K562 treated with DMSO at 1 percent for 24 hours (cell line): ENCODE data around the gene CLP1. TPM values are rescaled to one million over a fixed set of nuclear protein-coding genes. Genes with fewer than 3 reads are reported as not detected.

Source experiments
- total RNA-seq: library from RNA; unstranded; fragments of 300-600 nt; gene quantifications from 2 replicates; pipeline ENCODE4 v1.2.3, GENCODE V29; 2022; ENCODE audit warnings: low read depth; ENCODE audit not compliant: insufficient read depth

The CLP1 gene
- total RNA-seq, result 19.8 and 20.6 TPM in 2 replicates

DNA sequence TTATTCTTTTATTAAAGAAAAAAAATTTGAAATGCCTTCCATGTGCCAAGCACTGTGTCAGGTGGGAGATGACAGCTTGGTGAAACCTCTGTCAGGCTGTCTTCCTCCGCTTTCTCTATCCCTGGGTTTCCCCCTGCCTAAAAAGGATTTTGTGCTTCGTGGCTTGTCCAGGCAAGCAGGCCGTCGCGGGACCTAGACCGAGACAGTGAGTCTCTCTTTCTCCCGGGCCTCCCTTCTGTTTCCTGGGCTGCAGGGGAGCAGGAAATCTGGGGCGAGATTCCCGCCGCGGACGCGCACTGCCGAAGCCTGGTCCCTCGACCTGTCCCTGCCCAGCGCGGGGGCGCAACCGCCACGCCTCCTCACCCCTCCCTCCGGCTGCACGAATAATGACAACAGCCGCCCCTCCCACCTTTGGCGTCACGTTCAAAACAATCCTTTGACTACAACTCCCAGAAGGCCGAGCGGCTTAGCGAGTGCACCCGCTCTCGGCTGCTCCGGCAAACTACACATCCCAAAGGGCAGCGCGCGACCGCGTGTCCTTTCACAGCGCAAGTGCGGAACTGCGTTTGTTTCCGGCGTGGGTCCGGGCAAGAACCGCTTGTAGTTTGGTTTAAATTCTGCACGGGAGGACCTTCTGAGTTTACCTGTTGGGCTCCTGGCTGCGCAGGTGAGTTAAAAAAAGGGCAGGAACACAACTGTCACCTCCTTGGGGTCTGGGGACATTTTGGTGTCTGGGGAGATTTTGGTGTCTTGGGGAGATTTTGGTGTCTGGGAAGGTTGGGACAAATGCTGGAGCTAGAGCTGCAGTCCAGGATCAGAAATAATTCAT, at the start of gene CLP1:
Gene CLP1, plus strand, starts transcription at position 569 of the 829 bp plus-strand sequence. CDS start 1,715 bp downstream, outside the sequence.

DNA sequence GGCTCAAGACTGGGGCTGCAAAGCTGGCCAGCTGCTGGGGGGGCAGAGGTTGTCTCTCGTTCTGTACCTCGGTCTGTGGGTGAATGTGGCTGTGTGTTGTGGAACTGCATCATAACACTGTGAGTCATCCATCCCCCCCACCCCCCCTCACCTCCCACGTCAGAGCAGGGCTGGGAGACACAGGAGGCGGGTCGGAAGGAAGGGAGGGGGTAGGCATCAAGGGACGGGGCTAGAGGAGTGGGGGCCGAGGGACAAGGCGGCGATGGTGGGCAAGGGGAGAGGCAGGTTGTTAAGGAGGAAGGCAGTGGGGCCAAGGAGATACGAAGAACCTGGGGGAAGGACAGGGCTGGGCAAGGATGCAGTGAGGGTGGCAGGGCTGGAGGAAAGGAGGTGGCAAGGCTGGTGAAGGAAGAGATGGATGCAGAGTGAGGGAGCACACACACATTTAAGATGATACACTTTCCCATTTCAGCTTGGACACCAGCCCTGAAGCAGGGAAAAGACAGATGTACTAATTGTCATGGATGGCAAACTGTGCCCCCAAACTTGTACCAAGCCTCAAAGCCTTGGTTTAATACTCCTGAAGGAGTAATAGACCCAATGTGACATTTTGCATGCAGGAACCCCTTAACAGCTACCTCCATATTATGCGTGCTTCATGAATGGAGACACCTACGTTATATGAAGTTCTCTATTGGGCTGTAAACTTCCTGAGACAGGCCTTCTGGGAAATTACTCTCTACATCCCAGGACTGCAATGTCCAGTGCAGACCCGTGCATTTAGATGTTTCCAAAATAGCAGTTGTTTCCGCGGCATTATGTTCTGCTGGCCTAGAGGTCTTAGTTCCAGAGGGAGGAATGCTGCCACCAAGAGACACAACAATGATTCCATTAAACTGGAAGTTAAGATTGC, 7.5 kb upstream of the CLP1 start, which contains the start of gene YPEL4:
Gene YPEL4, minus strand, starts transcription at position 87 of the 913 bp plus-strand sequence. CDS start 2,805 bp downstream, outside the sequence.

DNA sequence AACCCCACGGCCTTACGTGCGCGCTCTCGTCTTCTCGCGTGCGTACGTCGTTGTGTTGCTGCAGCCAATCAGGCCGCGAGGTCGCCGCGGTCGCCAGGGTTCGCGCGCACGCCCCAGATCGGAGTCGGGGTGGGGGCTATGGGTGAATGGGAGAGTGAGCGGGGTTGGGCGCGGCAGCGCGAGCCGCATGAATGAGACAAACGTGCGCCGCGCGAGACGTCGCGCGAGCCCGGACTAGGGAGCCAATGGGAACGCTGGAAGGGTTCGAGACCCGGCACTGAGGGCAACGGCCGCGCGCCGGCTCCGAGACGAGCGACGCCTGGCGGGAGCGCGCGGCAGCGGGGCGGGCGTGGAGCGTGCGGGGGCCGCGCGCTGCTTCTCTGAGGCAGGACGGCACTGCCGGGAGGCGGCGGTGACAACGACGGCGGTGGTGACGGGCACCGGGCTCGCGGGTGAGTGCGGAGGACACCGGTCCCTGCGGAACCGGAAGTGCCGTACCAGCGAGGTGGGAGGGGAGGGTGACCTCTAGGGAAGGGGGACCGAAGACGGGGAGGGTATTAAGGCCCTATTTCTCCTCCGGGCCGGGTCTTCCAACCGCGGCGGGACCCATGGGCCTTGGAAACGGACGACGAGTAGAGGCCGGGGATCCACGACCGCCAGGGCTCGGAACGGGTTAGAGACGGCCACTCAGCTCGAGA, 10.3 kb downstream of the CLP1 start, which contains the start of gene ZDHHC5:
Gene ZDHHC5, plus strand, starts transcription at position 379 of the 698 bp plus-strand sequence. CDS start 4,977 bp downstream, outside the sequence.

Other genes with a start within 250 kb of the CLP1 start
- gene SLC43A3, start 230.6 kb upstream of the CLP1 start, total RNA-seq, result 101 and 116 TPM in 2 replicates
- 8.8 and 11.7 TPM in 2 replicates for gene RTN4RL2, start 197.2 kb upstream of the CLP1 start, total RNA-seq
- 86.0 and 90.3 TPM in 2 replicates for gene SLC43A1, start 142.1 kb upstream of the CLP1 start, total RNA-seq
- gene TIMM10, start 127.0 kb upstream of the CLP1 start, total RNA-seq, result 46.0 and 49.7 TPM in 2 replicates
- 0.22 TPM in 1 of 2 replicates, not detected in the other for gene SMTNL1, start 120.2 kb upstream of the CLP1 start, total RNA-seq
- gene UBE2L6, start 90.1 kb upstream of the CLP1 start, total RNA-seq, result 116 and 119 TPM in 2 replicates
- gene SERPING1, start 60.1 kb upstream of the CLP1 start, total RNA-seq, result 0.52 and 1.9 TPM in 2 replicates
- gene YPEL4, start 7.8 kb upstream of the CLP1 start, total RNA-seq, result 2.0 and 2.3 TPM in 2 replicates
- 36.2 and 37.4 TPM in 2 replicates for gene ZDHHC5, start 10.4 kb downstream of the CLP1 start, total RNA-seq
- 26.5 and 28.3 TPM in 2 replicates for gene MED19, start 54.5 kb downstream of the CLP1 start, total RNA-seq
- gene TMX2, start 54.8 kb downstream of the CLP1 start, total RNA-seq, result 82.5 and 83.5 TPM in 2 replicates
- 281 and 310 TPM in 2 replicates for gene SELENOH, start 83.7 kb downstream of the CLP1 start, total RNA-seq
- gene BTBD18, start 94.1 kb downstream of the CLP1 start, total RNA-seq, result not detected in 2 replicates
- 51.7 and 54.3 TPM in 2 replicates for gene CTNND1, start 104.0 kb downstream of the CLP1 start, total RNA-seq